Gastrocnemius medialis (tissue), 4 donors: ENCODE measurements around the gene ZNF619.

Source experiments
- CTCF ChIP-seq, 5 experiments: fragments of 450-650 bp in 3 of 5; fragments of 200-600 bp in 2 of 5; sonication (generic) in 2 of 5; IDR thresholded peaks in 4 of 5; conservative IDR thresholded peaks in 1 of 5; 1 replicate in 4 of 5; 2 replicates in 1 of 5; pipeline ENCODE4 v1.5.1; 2016 to 2019; ENCODE audit warnings: antibody characterized with exemption in 5 of 5, mild to moderate bottlenecking in 3 of 5, moderate library complexity in 3 of 5
- POLR2A ChIP-seq, 2 donors: fragments of 450-650 bp; IDR thresholded peaks; one replicate each; pipeline ENCODE4 v1.6.1; 2017; ENCODE audit warnings: antibody characterized with exemption in 2 of 2, mild to moderate bottlenecking in 2 of 2, moderate library complexity in 2 of 2

GRCh38 chr3:40477666-40478065 lies 744 bp downstream of the ZNF619 start:
- TF ChIP-seq CTCF (IDR thresholded peaks at IDR 0.05 in 4 of 5, conservative IDR thresholded peaks at IDR 0.05 in 1 of 5) (no peak), POLR2A (IDR thresholded peaks at IDR 0.05) (no peak)
